ENCODE measurements around the gene SPACA6. TPM values are rescaled to one million over a fixed set of nuclear protein-coding genes. Genes with fewer than 3 reads are reported as not detected.
A peak's percentile ranks its signal among the peaks of the same experiment; 100 is the strongest.

The SPACA6 gene
- total RNA-seq, 2 donors from 2014 or later = 3.7 to 6.4 TPM

- Histone ChIP-seq H3K36me3 (no peaks in the 10 kb centered on the region), H3K27ac (no peak overlapping the region), H3K27me3 (no peaks in the 10 kb centered on the region), H3K4me3 (no peak overlapping the region), H3K9me3 (no peaks in the 10 kb centered on the region), H3K4me1 (no peaks in the 10 kb centered on the region)
- no peak for DNase-seq (ENCODE audit: low spot score)
- no peak for TF ChIP-seq CTCF (IDR thresholded peaks at IDR 0.05)
Measured at GRCh38 chr19:51743405-51743804, 50.3 kb downstream of the SPACA6 start.

- TF ChIP-seq CTCF (IDR thresholded peaks at IDR 0.05) = no peak
- no peak for DNase-seq (ENCODE audit: low spot score)
- no peak overlapping the region for H3K27ac ChIP-seq
- no peaks in the 10 kb centered on the region for H3K27me3 ChIP-seq
- no peaks in the 10 kb centered on the region for H3K36me3 ChIP-seq
- no peaks in the 10 kb centered on the region for H3K4me1 ChIP-seq
- no peak overlapping the region for H3K4me3 ChIP-seq
- no peaks in the 10 kb centered on the region for H3K9me3 ChIP-seq
Measured at GRCh38 chr19:51746731-51747130, 53.6 kb downstream of the SPACA6 start.

- H3K27me3 ChIP-seq = no peaks in the 10 kb centered on the region
Measured at GRCh38 chr19:51749979-51750378, 56.8 kb downstream of the SPACA6 start.

GRCh38 chr19:51750400-51751094, 57.4 kb downstream of the SPACA6 start:
- Histone ChIP-seq H3K4me1 (no peaks in the 10 kb centered on the region), H3K36me3 (no peaks in the 10 kb centered on the region), H3K27ac (no peak overlapping the region), H3K4me3 (peak overlapping the region; percentile 11 to 21), H3K9me3 (no peaks in the 10 kb centered on the region), H3K27me3 (no peaks in the 10 kb centered on the region)
- DNase-seq (ENCODE audit: low spot score) = no peak
- TF ChIP-seq CTCF (IDR thresholded peaks at IDR 0.05) = no peak

More at GRCh38 chr19:51749979-51750378, 56.8 kb downstream of the SPACA6 start:
- Histone ChIP-seq H3K36me3 (no peaks in the 10 kb centered on the region), H3K4me1 (no peaks in the 10 kb centered on the region), H3K4me3 (no peak overlapping the region), H3K27ac (no peak overlapping the region), H3K9me3 (no peaks in the 10 kb centered on the region)
- DNase-seq (ENCODE audit: low spot score) = no peak
- TF ChIP-seq CTCF (IDR thresholded peaks at IDR 0.05) = no peak

GRCh38 chr19:51751655-51752054, 58.5 kb downstream of the SPACA6 start, which contains the start of gene FPR1:
TSS of gene FPR1 (minus strand) at chr19:51751878. CDS start at chr19:51746994, 4,884 bp downstream.
- DNase-seq (ENCODE audit: low spot score) = no peak
- H3K27me3 ChIP-seq = no peaks in the 10 kb centered on the region
- H3K36me3 ChIP-seq = no peaks in the 10 kb centered on the region
- H3K9me3 ChIP-seq = no peaks in the 10 kb centered on the region
- H3K4me1 ChIP-seq = no peaks in the 10 kb centered on the region
- TF ChIP-seq CTCF (IDR thresholded peaks at IDR 0.05) = no peak
- peak within 1 kb of the TSS; percentile 11 to 21 for H3K4me3 ChIP-seq
- H3K27ac ChIP-seq = no peak within 1 kb of the TSS

- H3K27me3 ChIP-seq = no peaks in the 10 kb centered on the region
- no peak for DNase-seq (ENCODE audit: low spot score)
- H3K36me3 ChIP-seq = no peaks in the 10 kb centered on the region
- H3K4me3 ChIP-seq = no peak overlapping the region
- peak overlapping the region in 1 of 2 donors; percentile 3 for H3K27ac ChIP-seq
- TF ChIP-seq CTCF (IDR thresholded peaks at IDR 0.05) = no peak
- H3K4me1 ChIP-seq = no peaks in the 10 kb centered on the region
- H3K9me3 ChIP-seq = no peaks in the 10 kb centered on the region
Measured at GRCh38 chr19:51754109-51754508, 61.0 kb downstream of the SPACA6 start.
